Lower leg skin (tissue), 3 donors: ENCODE results near the gene SPAG5.

Experiments used
- CTCF ChIP-seq, 3 donors: fragments of 450-650 bp; IDR thresholded peaks; one replicate each; pipeline ENCODE4 v1.5.1; 2016; ENCODE audit warnings: antibody characterized with exemption in 3 of 3, mild to moderate bottlenecking in 3 of 3, moderate library complexity in 2 of 3
- POLR2A ChIP-seq, 2 donors: fragments of 450-650 bp; IDR thresholded peaks; one replicate each; pipeline ENCODE4 v1.6.1; 2016 to 2017; ENCODE audit warnings: antibody characterized with exemption in 2 of 2, mild to moderate bottlenecking in 1 of 2, moderate library complexity in 1 of 2

GRCh38 chr17:28616281-28616680 lies 17.5 kb upstream of the SPAG5 start:
- TF ChIP-seq POLR2A (IDR thresholded peaks at IDR 0.05): no peak
- TF ChIP-seq CTCF (IDR thresholded peaks at IDR 0.05): no peak
